ENCODE results near the gene MGLL. TPM values are rescaled to one million over a fixed set of nuclear protein-coding genes. Genes with fewer than 3 reads are reported as not detected.
A peak's percentile ranks its signal among the peaks of the same experiment; 100 is the strongest.

MGLL gene
- polyA plus RNA-seq, 1 experiment, result 108 TPM

DNA sequence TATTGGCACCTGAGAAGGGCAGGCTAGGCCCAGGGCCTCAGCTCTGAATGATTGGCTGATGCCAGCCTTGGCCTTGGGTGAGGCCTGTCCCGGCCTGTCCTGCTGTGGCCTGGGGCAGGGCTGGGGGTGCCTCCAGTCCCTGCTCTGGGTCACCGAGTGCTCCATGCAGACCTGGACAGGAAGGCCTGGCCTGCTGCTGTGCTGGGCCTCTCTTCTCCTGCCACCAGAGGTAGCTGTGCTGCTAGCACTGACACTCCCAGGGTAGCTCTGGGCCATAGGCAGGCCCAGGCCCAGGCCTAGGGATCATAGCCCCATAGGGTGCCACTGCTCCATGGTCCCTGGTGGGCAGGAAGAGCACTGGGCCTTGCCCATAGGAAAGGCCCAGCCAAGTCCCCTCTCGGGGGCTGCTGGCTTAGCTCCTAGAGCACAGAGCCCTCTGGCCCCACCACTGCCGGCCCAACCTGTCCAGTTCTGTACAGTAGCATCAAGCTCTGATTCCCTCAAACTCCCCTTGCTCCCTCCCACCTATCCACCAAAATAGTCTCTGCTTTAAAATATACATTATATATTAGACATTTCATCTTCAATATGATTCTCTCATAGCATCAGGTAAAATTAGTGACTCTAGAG lies 131.4 kb downstream of the MGLL start:
- CTCF ChIA-PET, result interaction anchor here (0.6 to 3.4 kb wide), 25 partner anchors 8 to 280 kb away, joined by 3 to 23 read pairs (median 4); partner anchors contain the start of gene MGLL
- Histone ChIP-seq H3K4me3 (ENCODE audit: low read depth, low read length) (no peak overlapping the region), H3K27me3 (ENCODE audit: control insufficient read depth, insufficient read depth, low read length) (no peaks in the 10 kb centered on the region), H3K36me3 (ENCODE audit: control insufficient read depth, insufficient read depth, low read length) (peaks cover 14% of the 10 kb centered on the region)
- POLR2A ChIA-PET, result no interaction called here
- DNase-seq (ENCODE audit: low read depth), result no peak
- TF ChIP-seq, protein P1, sequence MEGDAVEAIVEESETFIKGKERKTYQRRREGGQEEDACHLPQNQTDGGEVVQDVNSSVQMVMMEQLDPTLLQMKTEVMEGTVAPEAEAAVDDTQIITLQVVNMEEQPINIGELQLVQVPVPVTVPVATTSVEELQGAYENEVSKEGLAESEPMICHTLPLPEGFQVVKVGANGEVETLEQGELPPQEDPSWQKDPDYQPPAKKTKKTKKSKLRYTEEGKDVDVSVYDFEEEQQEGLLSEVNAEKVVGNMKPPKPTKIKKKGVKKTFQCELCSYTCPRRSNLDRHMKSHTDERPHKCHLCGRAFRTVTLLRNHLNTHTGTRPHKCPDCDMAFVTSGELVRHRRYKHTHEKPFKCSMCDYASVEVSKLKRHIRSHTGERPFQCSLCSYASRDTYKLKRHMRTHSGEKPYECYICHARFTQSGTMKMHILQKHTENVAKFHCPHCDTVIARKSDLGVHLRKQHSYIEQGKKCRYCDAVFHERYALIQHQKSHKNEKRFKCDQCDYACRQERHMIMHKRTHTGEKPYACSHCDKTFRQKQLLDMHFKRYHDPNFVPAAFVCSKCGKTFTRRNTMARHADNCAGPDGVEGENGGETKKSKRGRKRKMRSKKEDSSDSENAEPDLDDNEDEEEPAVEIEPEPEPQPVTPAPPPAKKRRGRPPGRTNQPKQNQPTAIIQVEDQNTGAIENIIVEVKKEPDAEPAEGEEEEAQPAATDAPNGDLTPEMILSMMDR (IDR thresholded peaks at IDR 0.05; ENCODE audit: insufficient read depth, low read depth, low read length), result peak; percentile 91

DNA sequence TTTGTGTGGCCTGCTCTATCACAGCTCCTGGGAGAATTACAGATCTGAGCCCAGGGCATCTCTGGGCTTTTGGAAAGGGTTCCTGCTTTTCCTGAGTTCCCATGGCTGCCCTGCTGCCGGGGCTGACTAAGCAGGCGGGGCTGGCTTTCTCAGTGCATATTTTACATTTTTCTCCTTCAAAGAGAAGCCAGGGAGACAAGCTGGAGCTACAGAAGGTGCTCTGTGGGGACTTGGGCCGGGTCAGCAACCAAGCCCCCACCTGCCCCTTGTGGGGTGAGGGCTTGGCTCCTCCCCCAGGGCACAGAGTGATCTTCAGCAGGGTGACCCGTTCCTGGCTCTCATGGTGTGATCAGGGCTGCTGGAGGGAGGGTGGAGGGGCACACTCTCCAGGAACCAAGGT lies 132.2 kb downstream of the MGLL start:
- ChIA-PET POLR2A (no interaction called here), CTCF (interaction anchor here (0.7 to 3.4 kb wide), 10 partner anchors 11 to 281 kb away, joined by 3 to 23 read pairs (median 6); no protein-coding TSS in a partner anchor)
- peak; percentile 43 for DNase-seq (ENCODE audit: low read depth)
- peaks cover 14% of the 10 kb centered on the region for H3K36me3 ChIP-seq (ENCODE audit: control insufficient read depth, insufficient read depth, low read length)
- no peaks in the 10 kb centered on the region for H3K27me3 ChIP-seq (ENCODE audit: control insufficient read depth, insufficient read depth, low read length)
- H3K4me3 ChIP-seq (ENCODE audit: low read depth, low read length), result no peak overlapping the region
- TF ChIP-seq, protein P1 (IDR thresholded peaks at IDR 0.05; ENCODE audit: insufficient read depth, low read depth, low read length), result no peak

DNA sequence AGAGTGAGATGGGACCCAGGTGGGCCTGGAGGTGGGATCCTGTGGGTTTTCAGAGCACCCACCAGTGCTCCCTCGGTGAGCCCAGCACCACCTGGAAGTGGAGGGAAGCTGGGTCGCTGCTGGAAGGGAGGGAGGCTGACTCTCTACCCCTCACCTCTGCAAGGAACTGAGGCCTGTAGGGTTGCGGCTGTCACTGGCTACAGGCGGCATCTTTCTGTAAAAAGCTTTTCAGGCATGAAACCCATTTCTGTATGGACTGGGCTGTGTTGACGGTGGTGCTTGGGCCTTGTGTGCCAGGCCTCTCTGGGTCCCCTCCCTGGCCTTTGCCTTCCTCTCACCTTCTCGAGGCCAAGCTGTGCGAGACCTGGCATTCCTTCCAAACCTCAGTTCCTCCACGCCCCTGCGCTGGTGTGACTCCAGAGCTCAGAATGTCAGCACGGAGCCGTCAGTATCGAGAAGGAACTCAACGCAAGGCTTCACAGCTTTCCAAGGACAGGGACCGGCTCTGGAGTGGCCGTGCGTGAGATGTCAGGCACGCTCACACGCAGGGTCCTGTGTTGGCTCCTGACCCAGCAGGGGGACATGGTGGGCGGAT lies 133.0 kb downstream of the MGLL start:
- DNase-seq (ENCODE audit: low read depth), result no peak

DNA sequence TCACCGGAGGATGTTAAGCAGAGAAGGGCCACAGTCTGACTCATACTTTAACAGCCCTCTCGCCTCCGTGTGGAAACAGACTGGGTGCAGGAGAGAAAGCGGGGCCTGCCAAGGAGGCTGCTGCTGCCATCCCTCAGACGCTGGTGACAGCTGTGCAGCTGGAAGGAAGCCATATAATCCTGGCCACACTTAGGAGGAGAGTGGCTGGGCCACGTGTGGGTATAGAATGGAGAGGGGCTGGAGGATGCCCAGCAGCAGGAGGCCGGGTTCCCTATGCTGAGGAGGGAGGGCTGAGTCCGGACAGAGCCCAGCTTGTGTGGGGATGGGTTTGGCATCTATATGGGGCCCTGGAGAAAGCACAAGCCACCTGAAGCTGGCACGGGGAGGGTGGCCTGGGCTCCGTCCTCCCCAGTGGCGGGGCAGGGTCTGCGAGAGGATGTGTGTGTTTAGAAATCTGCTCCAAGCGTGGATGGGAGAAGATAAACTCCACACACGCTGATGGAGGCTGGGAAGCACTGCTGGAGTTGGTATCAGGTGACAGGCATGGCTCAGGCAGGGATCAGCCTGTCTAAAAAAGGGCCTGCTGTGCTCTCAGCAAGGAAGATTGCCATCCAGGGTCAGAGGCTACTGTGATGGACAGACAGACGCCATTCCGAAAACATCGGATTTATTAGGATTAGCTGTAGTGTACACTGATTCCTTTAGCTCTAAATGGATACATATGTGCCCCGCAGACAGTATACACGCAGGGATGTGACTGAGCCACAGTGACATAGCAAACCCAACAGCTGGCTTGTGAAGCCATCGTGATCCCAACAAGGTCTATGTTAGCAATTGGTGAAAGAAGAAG lies 133.7 kb downstream of the MGLL start:
- Histone ChIP-seq H3K36me3 (ENCODE audit: control insufficient read depth, insufficient read depth, low read length) (peaks cover 10% of the 10 kb centered on the region), H3K27me3 (ENCODE audit: control insufficient read depth, insufficient read depth, low read length) (no peaks in the 10 kb centered on the region), H3K4me3 (ENCODE audit: low read depth, low read length) (no peak overlapping the region)
- ChIA-PET CTCF (interaction anchor here (1.4 to 3.2 kb wide), 2 partner anchors 10 to 37 kb away, joined by 4 to 13 read pairs; no protein-coding TSS in a partner anchor), POLR2A (no interaction called here)
- TF ChIP-seq, protein P1 (IDR thresholded peaks at IDR 0.05; ENCODE audit: insufficient read depth, low read depth, low read length), result no peak
- DNase-seq (ENCODE audit: low read depth), result no peak

More for the DNA sequence above, 133.0 kb downstream of the MGLL start:
- Histone ChIP-seq H3K4me3 (ENCODE audit: low read depth, low read length) (no peak overlapping the region), H3K36me3 (ENCODE audit: control insufficient read depth, insufficient read depth, low read length) (peaks cover 10% of the 10 kb centered on the region), H3K27me3 (ENCODE audit: control insufficient read depth, insufficient read depth, low read length) (no peaks in the 10 kb centered on the region)
- ChIA-PET POLR2A (no interaction called here), CTCF (interaction anchor here (0.7 to 3.4 kb wide), 7 partner anchors 10 to 282 kb away, joined by 3 to 23 read pairs (median 6); no protein-coding TSS in a partner anchor)
- TF ChIP-seq, protein P1 (IDR thresholded peaks at IDR 0.05; ENCODE audit: insufficient read depth, low read depth, low read length), result no peak

DNA sequence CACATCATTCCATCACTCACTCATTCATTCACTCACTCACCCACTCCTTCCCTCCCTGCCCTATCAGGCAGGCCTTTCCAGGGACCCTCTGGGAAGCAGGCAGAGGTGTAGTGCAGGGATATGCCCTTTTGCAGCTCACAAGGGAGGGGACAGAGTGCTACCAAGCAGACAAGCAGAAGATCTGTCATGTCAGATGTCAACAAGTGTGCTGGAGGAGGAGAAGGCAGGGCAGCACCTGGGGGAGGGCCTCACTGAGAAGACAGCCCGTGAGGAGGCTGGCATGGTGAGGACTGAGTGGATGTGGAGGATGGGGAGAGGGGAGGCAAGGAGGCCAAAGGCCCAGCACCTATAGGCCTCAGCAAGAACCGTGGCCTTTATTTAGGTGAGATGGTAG lies 134.3 kb downstream of the MGLL start:
- POLR2A ChIA-PET, result no interaction called here
- Histone ChIP-seq H3K27me3 (ENCODE audit: control insufficient read depth, insufficient read depth, low read length) (no peaks in the 10 kb centered on the region), H3K36me3 (ENCODE audit: control insufficient read depth, insufficient read depth, low read length) (peaks cover 8% of the 10 kb centered on the region), H3K4me3 (ENCODE audit: low read depth, low read length) (no peak overlapping the region)
- TF ChIP-seq, protein P1 (IDR thresholded peaks at IDR 0.05; ENCODE audit: insufficient read depth, low read depth, low read length), result no peak
- CTCF ChIA-PET, result no interaction called here
- DNase-seq (ENCODE audit: low read depth), result no peak

Measured in BJ (cell line).